HepG2 (cell line): ENCODE measurements around the gene BCL2L2. TPM values are rescaled to one million over a fixed set of nuclear protein-coding genes. Genes with fewer than 3 reads are reported as not detected.

Experiments
- ATM ChIP-seq: fragments of 450-650 bp; IDR thresholded peaks from 2 replicates; pipeline ENCODE4 v1.7.1; 2017; ENCODE audit warnings: mild to moderate bottlenecking, borderline replicate concordance
- DNMT3B ChIP-seq: conservative IDR thresholded peaks from 2 replicates; pipeline ENCODE4 v1.6.1; 2016; ENCODE audit warnings: missing biosample characterization, control low read depth
- FUBP1 ChIP-seq: sonication (generic); formaldehyde crosslinking; IDR thresholded peaks from 2 replicates; pipeline ENCODE4 v1.5.1; 2020; ENCODE audit warnings: missing genetic modification reagents, mild to moderate bottlenecking, borderline replicate concordance
- HMGA1 ChIP-seq: sonication (generic); formaldehyde crosslinking; conservative IDR thresholded peaks from 2 replicates; pipeline ENCODE4 v1.4.0; 2020; ENCODE audit warnings: missing genetic modification reagents
- HMGXB4 ChIP-seq, 2 experiments: sonication (generic) in 1 of 2; formaldehyde crosslinking in 1 of 2; IDR thresholded peaks; 2 replicates each; pipeline versions ENCODE4 v1.4.0 to v1.6.1; 2018 to 2020; ENCODE audit warnings: missing genetic modification reagents in 2 of 2, borderline replicate concordance in 1 of 2, low read depth in 1 of 2, mild to moderate bottlenecking in 1 of 2, missing biosample characterization in 1 of 2
- TCF7L2 ChIP-seq: IDR thresholded peaks from 2 replicates; pipeline ENCODE4 v1.6.1; 2011; ENCODE audit warnings: mild to moderate bottlenecking, low read depth, low read length, moderate library complexity
- ZBTB26 ChIP-seq: IDR thresholded peaks from 2 replicates; pipeline ENCODE4 v1.6.1; 2016; ENCODE audit warnings: missing compliant biosample characterization, missing genetic modification reagents, borderline replicate concordance
- ZNF577 ChIP-seq: sonication (generic); formaldehyde crosslinking; IDR thresholded peaks from 2 replicates; pipeline ENCODE4 v1.4.0; 2020; ENCODE audit warnings: mild to moderate bottlenecking, low read depth, missing genetic modification reagents, borderline replicate concordance
- ZNF747 ChIP-seq: sonication (generic); formaldehyde crosslinking; IDR thresholded peaks from 2 replicates; pipeline ENCODE4 v1.8.1; 2023; ENCODE audit warnings: missing genetic modification reagents, mild to moderate bottlenecking, borderline replicate concordance
- ZUFSP ChIP-seq: sonication (generic); formaldehyde crosslinking; IDR thresholded peaks from 2 replicates; pipeline ENCODE4 v1.9.0; 2021; ENCODE audit warnings: missing genetic modification reagents, mild to moderate bottlenecking, borderline replicate concordance
- polyA plus RNA-seq, 8 experiments: library from polyadenylated mRNA; depleted of rRNA in 3 of 8; stranded (reverse) in 7 of 8; unstranded in 1 of 8; fragments of >200 nt; fragmentation: Illumina TruSeq in 4 of 8; extraction: Trizol in 4 of 8; gene quantifications; 2 replicates each; pipeline versions ENCODE4 v1.2.1 to v1.2.3, GENCODE V29; 2011 to 2016; ENCODE audit warnings: low read depth in 4 of 8, missing spikeins in 1 of 8, mixed read lengths in 1 of 8; ENCODE audit not compliant: insufficient read depth in 1 of 8
- total RNA-seq, 5 experiments: library from RNA; depleted of rRNA; stranded (reverse); fragments of >200 nt; fragmentation: Illumina TruSeq; extraction: Trizol; gene quantifications; 2 replicates each; pipeline ENCODE4 v1.2.3, GENCODE V29; 2016; ENCODE audit warnings: low read depth in 1 of 5
- TF ChIP-seq, protein P1 (sequence below), 2 experiments: sonication (generic) in 1 of 2; formaldehyde crosslinking in 1 of 2; IDR thresholded peaks; 2 replicates each; pipeline versions ENCODE4 v1.6.1 to v1.9.0; 2014 to 2022; ENCODE audit warnings: antibody characterized with exemption in 1 of 2, borderline replicate concordance in 1 of 2, inconsistent platforms in 1 of 2, low read depth in 1 of 2, missing genetic modification reagents in 1 of 2
- TF ChIP-seq, protein P2 (sequence below): sonication (generic); formaldehyde crosslinking; IDR thresholded peaks from 2 replicates; pipeline ENCODE4 v1.4.0; 2020; ENCODE audit warnings: missing genetic modification reagents

The BCL2L2 gene
- total and polyA plus RNA-seq, 2 of the 13 experiments (the other 11 are each of a cell fraction or from before 2014, with no cell fraction given): 28.1 to 49.8 TPM

DNA sequence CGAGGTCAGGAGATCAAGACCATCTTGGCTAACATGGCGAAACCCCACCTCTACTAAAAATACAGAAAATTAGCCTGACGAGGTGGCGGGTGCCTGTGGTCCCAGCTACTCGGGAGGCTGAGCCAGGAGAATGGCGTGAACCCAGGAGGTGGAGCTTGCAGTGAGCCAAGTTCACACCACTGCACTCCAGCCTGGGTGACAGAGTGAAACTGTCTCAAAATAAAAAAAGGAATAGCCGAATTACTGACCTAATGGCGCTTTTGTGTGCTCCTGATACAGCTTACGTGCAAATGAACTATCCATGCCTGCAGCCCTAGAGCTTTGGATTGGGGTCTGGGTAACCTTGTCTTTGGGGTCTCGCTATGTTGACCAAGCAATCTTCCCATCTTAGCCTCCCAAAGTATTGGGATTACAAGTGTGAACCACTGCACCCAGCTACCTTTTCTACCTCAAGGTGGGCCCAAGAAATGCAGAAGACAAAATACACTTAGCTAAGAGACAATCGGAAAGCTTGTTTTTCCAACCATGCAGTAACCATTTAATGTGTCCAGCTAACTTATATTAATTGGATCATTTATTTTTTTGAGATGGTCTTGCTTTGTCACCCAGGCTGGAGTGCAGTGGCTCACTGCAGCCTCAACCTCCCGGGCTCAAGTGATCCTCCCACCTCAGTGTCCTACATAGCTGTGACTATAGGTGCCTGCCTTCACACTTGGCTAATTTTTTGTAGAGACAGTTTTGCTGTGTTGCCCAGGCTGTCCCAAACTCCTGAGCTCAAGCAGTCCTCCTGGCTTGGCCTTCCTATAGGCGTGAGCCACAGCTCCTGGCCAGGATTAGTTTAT, 20.1 kb downstream of the BCL2L2 start (continued):
- TF ChIP-seq ZUFSP (CRISPR knock-in tag) (no peak), ZBTB26 (CRISPR knock-in tag) (no peak), HMGXB4 (CRISPR knock-in tag; IDR thresholded peaks at IDR 0.05; ENCODE audit: borderline replicate concordance in 1 of 2, low read depth in 1 of 2) (no peak), DNMT3B (no peak), FUBP1 (CRISPR knock-in tag) (no peak; the same call in 1 of the 2 replicates), ZNF577 (CRISPR knock-in tag) (no peak), ZNF747 (no peak), TCF7L2 (no peak), ATM (no peak), HMGA1 (CRISPR knock-in tag) (no peak)
- TF ChIP-seq, protein P1, sequence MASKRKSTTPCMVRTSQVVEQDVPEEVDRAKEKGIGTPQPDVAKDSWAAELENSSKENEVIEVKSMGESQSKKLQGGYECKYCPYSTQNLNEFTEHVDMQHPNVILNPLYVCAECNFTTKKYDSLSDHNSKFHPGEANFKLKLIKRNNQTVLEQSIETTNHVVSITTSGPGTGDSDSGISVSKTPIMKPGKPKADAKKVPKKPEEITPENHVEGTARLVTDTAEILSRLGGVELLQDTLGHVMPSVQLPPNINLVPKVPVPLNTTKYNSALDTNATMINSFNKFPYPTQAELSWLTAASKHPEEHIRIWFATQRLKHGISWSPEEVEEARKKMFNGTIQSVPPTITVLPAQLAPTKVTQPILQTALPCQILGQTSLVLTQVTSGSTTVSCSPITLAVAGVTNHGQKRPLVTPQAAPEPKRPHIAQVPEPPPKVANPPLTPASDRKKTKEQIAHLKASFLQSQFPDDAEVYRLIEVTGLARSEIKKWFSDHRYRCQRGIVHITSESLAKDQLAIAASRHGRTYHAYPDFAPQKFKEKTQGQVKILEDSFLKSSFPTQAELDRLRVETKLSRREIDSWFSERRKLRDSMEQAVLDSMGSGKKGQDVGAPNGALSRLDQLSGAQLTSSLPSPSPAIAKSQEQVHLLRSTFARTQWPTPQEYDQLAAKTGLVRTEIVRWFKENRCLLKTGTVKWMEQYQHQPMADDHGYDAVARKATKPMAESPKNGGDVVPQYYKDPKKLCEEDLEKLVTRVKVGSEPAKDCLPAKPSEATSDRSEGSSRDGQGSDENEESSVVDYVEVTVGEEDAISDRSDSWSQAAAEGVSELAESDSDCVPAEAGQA (IDR thresholded peaks at IDR 0.05; ENCODE audit: low read depth): no peak
- TF ChIP-seq, protein P1 (CRISPR knock-in tag; IDR thresholded peaks at IDR 0.05; ENCODE audit: borderline replicate concordance): no peak
- TF ChIP-seq, protein P2, sequence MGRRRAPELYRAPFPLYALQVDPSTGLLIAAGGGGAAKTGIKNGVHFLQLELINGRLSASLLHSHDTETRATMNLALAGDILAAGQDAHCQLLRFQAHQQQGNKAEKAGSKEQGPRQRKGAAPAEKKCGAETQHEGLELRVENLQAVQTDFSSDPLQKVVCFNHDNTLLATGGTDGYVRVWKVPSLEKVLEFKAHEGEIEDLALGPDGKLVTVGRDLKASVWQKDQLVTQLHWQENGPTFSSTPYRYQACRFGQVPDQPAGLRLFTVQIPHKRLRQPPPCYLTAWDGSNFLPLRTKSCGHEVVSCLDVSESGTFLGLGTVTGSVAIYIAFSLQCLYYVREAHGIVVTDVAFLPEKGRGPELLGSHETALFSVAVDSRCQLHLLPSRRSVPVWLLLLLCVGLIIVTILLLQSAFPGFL: no peak
